Heart left ventricle (tissue), 13 donors: ENCODE results near the gene TTLL1.

Source experiments
- POLR2A ChIP-seq, 2 donors: fragments of 450-650 bp; IDR thresholded peaks; one replicate each; pipeline ENCODE4 v1.6.1; 2017; ENCODE audit warnings: antibody characterized with exemption in 2 of 2, mild to moderate bottlenecking in 2 of 2, moderate library complexity in 2 of 2
- TF ChIP-seq, protein P1 (sequence below), 12 donors: fragments of 200-600 bp; sonication (generic) in 4 of 12; IDR thresholded peaks; one replicate each; pipeline versions ENCODE4 v1.5.0 to v1.8.0; 2018 to 2022; ENCODE audit warnings: antibody characterized with exemption in 12 of 12, mild to moderate bottlenecking in 5 of 12
- donor health status: ischemic (EF 13 %, LVEDD 7.1; RV severe dilation, severe dysfunction).
- donor health status: DM: no; HTN: yes; CAD: no.
- donor health status: DM: no; HTN: no; CAD: no.
- donor health status: ischemic (EF 25% LVEDD 6.9; RV normal size, moderate dysfunction).
- donor health status: ischemic (EF 25% LVEDD 5.7; RV mildly dilated, moderate dysfunction).
- donor health status: ischemic (EF 35%, LVEDD 5.7; RV mildly dilated, moderate dysfunction).
- donor health status: nonischemic (EF 11% LVEDD 7.7; RV severe dilation, severe dysfunction).
- donor health status: DM: yes; HTN: yes; CAD: no.
- donor health status: PGD.
- donor health status: ischemic (EF 29% LVEDD 5.4; RV normal size, mild dysfunction).
- donor health status: nonischemic (EF 23%, LVEDD 6.1; RV moderate dilation, normal function).

DNA sequence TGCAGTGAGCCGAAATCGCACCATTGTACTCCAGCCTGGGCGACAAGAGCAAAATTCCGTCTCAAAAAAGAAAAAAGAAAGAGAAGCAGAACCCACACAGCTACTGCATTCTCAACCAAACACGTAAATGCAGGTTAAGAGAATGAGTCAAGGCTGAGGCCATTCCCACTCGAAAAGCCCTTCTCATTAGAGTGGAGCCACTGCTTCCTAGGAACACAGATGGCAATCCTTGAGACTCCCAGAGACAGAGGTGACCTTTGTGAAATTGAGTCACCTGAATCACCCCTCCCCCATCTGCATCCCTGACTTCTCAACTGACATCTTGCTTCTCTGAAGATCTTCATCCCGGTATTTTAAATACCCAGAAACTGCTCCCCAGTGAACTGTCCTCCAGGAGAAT lies 82.4 kb downstream of the TTLL1 start:
- TF ChIP-seq, protein P1, sequence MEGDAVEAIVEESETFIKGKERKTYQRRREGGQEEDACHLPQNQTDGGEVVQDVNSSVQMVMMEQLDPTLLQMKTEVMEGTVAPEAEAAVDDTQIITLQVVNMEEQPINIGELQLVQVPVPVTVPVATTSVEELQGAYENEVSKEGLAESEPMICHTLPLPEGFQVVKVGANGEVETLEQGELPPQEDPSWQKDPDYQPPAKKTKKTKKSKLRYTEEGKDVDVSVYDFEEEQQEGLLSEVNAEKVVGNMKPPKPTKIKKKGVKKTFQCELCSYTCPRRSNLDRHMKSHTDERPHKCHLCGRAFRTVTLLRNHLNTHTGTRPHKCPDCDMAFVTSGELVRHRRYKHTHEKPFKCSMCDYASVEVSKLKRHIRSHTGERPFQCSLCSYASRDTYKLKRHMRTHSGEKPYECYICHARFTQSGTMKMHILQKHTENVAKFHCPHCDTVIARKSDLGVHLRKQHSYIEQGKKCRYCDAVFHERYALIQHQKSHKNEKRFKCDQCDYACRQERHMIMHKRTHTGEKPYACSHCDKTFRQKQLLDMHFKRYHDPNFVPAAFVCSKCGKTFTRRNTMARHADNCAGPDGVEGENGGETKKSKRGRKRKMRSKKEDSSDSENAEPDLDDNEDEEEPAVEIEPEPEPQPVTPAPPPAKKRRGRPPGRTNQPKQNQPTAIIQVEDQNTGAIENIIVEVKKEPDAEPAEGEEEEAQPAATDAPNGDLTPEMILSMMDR (IDR thresholded peaks at IDR 0.05) = no peak
- TF ChIP-seq POLR2A (IDR thresholded peaks at IDR 0.05) = no peak
